ENCODE results near the gene KLHL26.

KLHL26 gene

DNA sequence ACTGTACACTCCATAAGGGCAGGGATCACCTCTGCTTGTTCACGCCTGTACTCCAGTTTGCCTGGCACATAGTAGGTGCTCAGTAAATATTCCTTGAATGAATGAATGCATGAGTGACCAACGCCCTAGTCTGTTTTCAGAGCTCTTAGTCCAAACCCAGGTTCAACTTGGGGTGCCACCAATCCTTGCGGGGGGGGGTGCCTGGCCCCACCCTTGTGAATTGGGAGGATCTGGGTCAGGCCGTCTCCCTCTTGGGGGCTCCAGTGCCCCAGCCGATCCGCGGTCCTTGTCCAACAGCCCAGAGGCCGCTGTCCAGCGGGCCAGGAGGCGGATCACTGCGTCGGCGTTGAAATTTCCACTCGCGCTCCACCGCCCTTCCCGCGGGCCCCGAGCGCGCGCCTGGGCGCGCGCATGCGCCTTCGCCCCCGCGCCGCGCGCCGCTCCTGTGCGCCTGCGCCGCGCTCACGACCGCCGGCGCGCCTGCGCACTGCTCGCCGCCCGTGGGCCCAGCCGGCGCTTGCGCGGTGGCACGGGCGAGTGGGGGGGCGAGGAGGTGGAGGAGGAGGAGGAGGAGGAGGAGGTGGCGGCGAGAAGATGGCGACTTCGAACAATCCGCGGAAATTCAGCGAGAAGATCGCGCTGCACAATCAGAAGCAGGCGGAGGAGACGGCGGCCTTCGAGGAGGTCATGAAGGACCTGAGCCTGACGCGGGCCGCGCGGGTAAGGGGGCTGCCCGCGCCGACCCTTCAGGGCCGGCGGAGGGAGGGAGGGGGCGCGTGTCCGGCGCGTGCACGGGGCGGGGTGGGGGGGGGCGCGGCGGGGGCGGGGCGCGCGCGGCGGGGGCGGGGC, 46.5 kb downstream of the KLHL26 start, which contains the start of gene CRTC1:
Gene CRTC1 (plus strand): TSS at position 572 of the 849 bp plus-strand sequence. CDS start 23 bp downstream, at position 595.
- Histone ChIP-seq H3K4me2 (peak within 1 kb of the TSS; percentile 99), H4K20me1 (peaks cover 21% of the 10 kb centered on the region), H3K27ac (peak within 1 kb of the TSS; percentile 90)

GRCh38 chr19:18683958-18684641, 47.3 kb downstream of the KLHL26 start:
- H3K4me2 ChIP-seq: peak overlapping the region; percentile 99
- H3K36me3 ChIP-seq: peaks cover 4% of the 10 kb centered on the region; the same call in 1 of the 2 replicates
- H3K9ac ChIP-seq: peak overlapping the region; percentile 88
- no peak for TF ChIP-seq Cebpa-rat (IDR thresholded peaks at IDR 0.05)
- peaks cover 28% of the 10 kb centered on the region for H4K20me1 ChIP-seq
- peak overlapping the region; percentile 75 for H3K4me3 ChIP-seq
- H3K9me3 ChIP-seq: no peaks in the 10 kb centered on the region
- H3K27ac ChIP-seq: peak overlapping the region; percentile 90
- H3K4me1 ChIP-seq: peaks cover 53% of the 10 kb centered on the region
- no peaks in the 10 kb centered on the region for H3K27me3 ChIP-seq

More for the DNA sequence above, 46.5 kb downstream of the KLHL26 start, which contains the start of gene CRTC1:
- no peaks in the 10 kb centered on the region for H3K27me3 ChIP-seq
- peak within 1 kb of the TSS; percentile 88 for H3K9ac ChIP-seq
- no peaks in the 10 kb centered on the region for H3K9me3 ChIP-seq
- peak within 1 kb of the TSS; percentile 75 for H3K4me3 ChIP-seq
- H3K36me3 ChIP-seq: peaks cover 4% of the 10 kb centered on the region; the same call in 1 of the 2 replicates
- H3K4me1 ChIP-seq: peaks cover 55% of the 10 kb centered on the region
- TF ChIP-seq Cebpa-rat (IDR thresholded peaks at IDR 0.05): no peak

GRCh38 chr19:18684642-18684993, 47.8 kb downstream of the KLHL26 start:
- Histone ChIP-seq H3K27me3 (no peaks in the 10 kb centered on the region), H4K20me1 (peaks cover 28% of the 10 kb centered on the region), H3K9me3 (no peaks in the 10 kb centered on the region), H3K4me3 (peak overlapping the region; percentile 75), H3K36me3 (peaks cover 4% of the 10 kb centered on the region; the same call in 1 of the 2 replicates), H3K4me2 (peak overlapping the region; percentile 99), H3K9ac (no peak overlapping the region), H3K27ac (0 out of 2 replicates have a peak overlapping the region, but pooled peaks have one; percentile 90), H3K4me1 (peaks cover 48% of the 10 kb centered on the region)
- no peak for TF ChIP-seq Cebpa-rat (IDR thresholded peaks at IDR 0.05)

DNA sequence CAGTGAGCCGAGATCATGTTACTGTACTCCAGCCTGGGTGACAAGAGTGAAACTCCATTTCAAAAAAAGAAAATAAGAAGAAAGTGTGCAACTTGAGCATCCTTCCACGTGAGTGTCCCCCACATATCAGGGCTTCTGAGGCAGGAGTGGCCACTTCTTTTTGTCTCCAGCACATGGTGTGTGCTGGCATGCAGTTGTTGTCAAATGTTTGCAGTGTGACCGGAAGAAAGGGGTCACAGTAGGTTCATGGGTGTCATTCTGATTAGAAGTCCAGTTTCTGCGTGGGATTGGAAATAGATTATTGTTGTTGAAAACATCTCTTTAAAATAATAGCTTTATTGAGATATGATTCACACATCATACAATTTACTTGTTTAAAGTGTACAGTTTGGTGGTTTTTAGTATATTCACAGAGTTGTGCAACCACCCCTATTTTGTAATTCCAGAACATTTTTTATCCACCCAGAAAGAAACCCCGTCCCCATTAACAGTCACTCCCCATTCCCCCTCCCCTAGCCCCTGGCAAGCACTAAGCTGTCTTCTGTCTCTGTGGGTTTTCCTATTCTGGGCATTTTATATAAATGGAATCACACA, 48.9 kb downstream of the KLHL26 start:
- Histone ChIP-seq H3K27ac (no peak overlapping the region), H3K9me3 (no peaks in the 10 kb centered on the region), H3K4me2 (no peak overlapping the region; the same call in 1 of the 2 replicates), H4K20me1 (peaks cover 37% of the 10 kb centered on the region), H3K4me1 (peaks cover 56% of the 10 kb centered on the region), H3K9ac (no peak overlapping the region), H3K4me3 (no peak overlapping the region), H3K27me3 (no peaks in the 10 kb centered on the region), H3K36me3 (peaks cover 4% of the 10 kb centered on the region; the same call in 1 of the 2 replicates)
- no peak for TF ChIP-seq Cebpa-rat (IDR thresholded peaks at IDR 0.05)

GRCh38 chr19:18687740-18688465, 51.1 kb downstream of the KLHL26 start:
- no peak overlapping the region for H3K27ac ChIP-seq
- TF ChIP-seq Cebpa-rat (IDR thresholded peaks at IDR 0.05): no peak
- no peaks in the 10 kb centered on the region for H3K9me3 ChIP-seq
- H3K27me3 ChIP-seq: no peaks in the 10 kb centered on the region
- H3K9ac ChIP-seq: no peak overlapping the region
- H3K4me3 ChIP-seq: no peak overlapping the region
- H3K4me2 ChIP-seq: no peak overlapping the region
- H3K4me1 ChIP-seq: peaks cover 53% of the 10 kb centered on the region
- H4K20me1 ChIP-seq: peaks cover 49% of the 10 kb centered on the region
- H3K36me3 ChIP-seq: peaks cover 12% of the 10 kb centered on the region; the same call in 1 of the 2 replicates

DNA sequence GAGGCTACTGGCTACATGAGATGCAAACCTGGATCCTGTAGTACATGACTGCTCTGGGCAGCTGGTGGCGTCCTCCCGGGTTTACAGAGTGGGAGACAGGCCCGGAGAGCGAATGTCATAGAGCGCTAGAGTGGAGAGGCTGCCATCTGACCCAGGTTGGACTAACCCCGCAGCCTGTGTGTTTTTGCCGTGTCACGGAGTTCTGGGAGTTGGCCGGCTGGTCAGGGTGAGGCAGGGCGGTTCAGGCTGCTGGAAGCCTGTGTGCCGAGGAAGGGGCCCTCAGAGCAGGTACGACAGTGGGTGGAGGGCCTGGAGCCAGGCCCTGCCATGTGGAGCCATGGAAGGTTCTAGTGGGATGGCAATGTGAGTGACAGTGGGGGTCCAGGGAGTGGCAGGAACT, 59.2 kb downstream of the KLHL26 start:
- H3K27me3 ChIP-seq: no peaks in the 10 kb centered on the region
- no peak overlapping the region for H3K4me3 ChIP-seq
- peaks cover 88% of the 10 kb centered on the region for H4K20me1 ChIP-seq
- H3K36me3 ChIP-seq: 0 out of 2 replicates have a peak, but pooled peaks cover 8% of the 10 kb centered on the region
- no peaks in the 10 kb centered on the region for H3K9me3 ChIP-seq
- no peak overlapping the region for H3K9ac ChIP-seq
- H3K27ac ChIP-seq: no peak overlapping the region
- H3K4me2 ChIP-seq: no peak overlapping the region
- TF ChIP-seq Cebpa-rat (IDR thresholded peaks at IDR 0.05): no peak
- H3K4me1 ChIP-seq: peaks cover 56% of the 10 kb centered on the region

- H3K9me3 ChIP-seq: no peaks in the 10 kb centered on the region
- H3K4me2 ChIP-seq: peak overlapping the region; percentile 92; the same call in 1 of the 2 replicates
- no peak overlapping the region for H3K27ac ChIP-seq
- no peak for TF ChIP-seq Cebpa-rat (IDR thresholded peaks at IDR 0.05)
- no peaks in the 10 kb centered on the region for H3K27me3 ChIP-seq
- peaks cover 63% of the 10 kb centered on the region for H3K4me1 ChIP-seq
- H3K9ac ChIP-seq: no peak overlapping the region
- H3K36me3 ChIP-seq: no peaks in the 10 kb centered on the region
- no peak overlapping the region for H3K4me3 ChIP-seq
- H4K20me1 ChIP-seq: peaks cover 91% of the 10 kb centered on the region
Measured at GRCh38 chr19:18697680-18698079, 60.9 kb downstream of the KLHL26 start.

DNA sequence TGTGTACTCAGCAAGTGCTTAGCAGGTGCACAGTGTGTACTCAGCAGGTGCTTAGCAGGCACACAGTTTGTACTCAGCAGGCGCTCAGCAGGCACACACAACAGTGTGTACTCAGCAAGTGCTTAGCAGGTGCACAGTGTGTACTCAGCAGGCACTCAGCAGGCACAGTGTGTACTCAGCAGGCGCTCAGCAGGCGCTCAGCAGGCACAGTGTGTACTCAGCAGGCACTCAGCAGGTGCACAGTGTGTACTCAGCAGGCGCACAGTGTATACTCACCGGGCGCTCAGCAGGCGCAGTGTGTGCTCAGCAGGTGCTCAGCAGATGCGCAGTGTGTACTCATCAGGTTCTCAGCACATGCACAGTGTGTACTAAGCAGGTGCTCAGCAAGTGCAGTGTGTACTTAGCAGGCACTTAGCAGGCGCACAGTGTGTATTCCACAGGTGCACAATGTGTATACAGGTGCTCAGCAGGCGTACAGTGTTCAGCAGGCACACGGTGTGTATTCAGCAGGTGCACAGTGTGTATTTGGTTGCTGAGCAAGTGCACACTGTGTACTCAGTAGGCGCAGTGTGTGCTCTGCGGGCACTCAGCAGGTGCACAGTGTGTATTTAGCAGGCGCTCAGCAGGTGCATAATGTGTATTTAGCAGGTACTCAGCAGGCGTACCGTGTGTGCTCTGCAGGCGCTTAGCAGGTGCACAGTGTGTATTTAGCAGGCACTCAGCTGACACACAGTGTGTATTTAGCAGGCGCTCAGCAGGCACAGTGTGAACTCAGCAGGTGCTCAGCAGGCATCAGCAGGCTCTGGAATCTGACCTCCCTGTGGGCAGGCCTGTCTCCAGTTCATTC, 61.7 kb downstream of the KLHL26 start:
- no peaks in the 10 kb centered on the region for H3K27me3 ChIP-seq
- peaks cover 97% of the 10 kb centered on the region for H4K20me1 ChIP-seq
- no peaks in the 10 kb centered on the region for H3K9me3 ChIP-seq
- H3K4me3 ChIP-seq: no peak overlapping the region
- TF ChIP-seq Cebpa-rat (IDR thresholded peaks at IDR 0.05): no peak
- no peaks in the 10 kb centered on the region for H3K36me3 ChIP-seq
- no peak overlapping the region; the same call in 1 of the 2 replicates for H3K27ac ChIP-seq
- H3K9ac ChIP-seq: no peak overlapping the region
- H3K4me1 ChIP-seq: peaks cover 63% of the 10 kb centered on the region
- peak overlapping the region; percentile 92 for H3K4me2 ChIP-seq
